Measurements from ENCODE around the gene GPR137C.

GPR137C gene

GRCh38 chr14:52678591-52678990 is 126.0 kb downstream of the GPR137C start:
- no peak for DNase-seq (ENCODE audit: low read depth)

DNA sequence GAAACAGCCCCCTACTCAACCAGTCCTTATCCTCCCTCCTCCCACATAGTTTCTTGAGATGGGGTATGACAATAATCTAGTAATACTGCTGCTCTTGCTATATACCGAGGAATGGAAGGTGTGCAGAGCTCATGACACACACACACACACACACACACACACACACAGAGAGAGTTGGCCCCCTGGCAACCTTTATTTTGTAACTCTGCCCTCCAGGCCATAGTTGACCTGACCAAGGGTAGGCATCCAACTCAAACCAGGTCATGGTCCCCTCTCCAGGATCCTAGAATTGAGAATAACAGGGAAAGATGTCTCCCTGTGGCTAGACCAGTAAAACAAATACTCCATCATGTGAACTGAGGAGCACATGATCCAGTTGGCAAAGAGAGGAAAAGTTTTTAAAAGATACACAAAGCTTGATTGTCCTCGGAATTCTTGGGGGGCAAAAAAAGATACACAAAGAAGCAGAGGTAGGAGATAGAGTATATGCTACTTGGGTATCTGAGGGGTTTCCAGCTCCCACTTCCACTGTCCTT is 131.4 kb downstream of the GPR137C start:
- no peak for DNase-seq (ENCODE audit: low read depth)

GRCh38 chr14:52686176-52686575 is 133.5 kb downstream of the GPR137C start:
- DNase-seq (ENCODE audit: low read depth): no peak
